Large intestine (tissue), 3 donors: ENCODE results near the gene CTNNBL1. TPM values are rescaled to one million over a fixed set of nuclear protein-coding genes. Genes with fewer than 3 reads are reported as not detected.
A peak's percentile ranks its signal among the peaks of the same experiment; 100 is the strongest.

ENCODE experiments used
- DNase-seq, 2 donors: peaks; one replicate each; pipeline versions ENCODE4 v3.0.0 to v3.0.0-alpha.2; 2013
- H3K27ac ChIP-seq: one replicate; pipeline ENCODE4 v1.5.1; 2013; ENCODE audit warnings: low read length
- H3K27me3 ChIP-seq: 2 replicates; pipeline ENCODE4 v1.6.1; 2013; ENCODE audit warnings: low read length; ENCODE audit not compliant: control insufficient read depth, insufficient read depth
- H3K36me3 ChIP-seq: 2 replicates; pipeline ENCODE4 v1.6.1; 2013; ENCODE audit warnings: low read length; ENCODE audit not compliant: control insufficient read depth, insufficient read depth
- H3K4me1 ChIP-seq: one replicate; pipeline ENCODE4 v1.6.1; 2013; ENCODE audit warnings: low read length; ENCODE audit not compliant: control insufficient read depth, insufficient read depth
- H3K4me3 ChIP-seq: one replicate; pipeline ENCODE4 v1.5.1; 2013; ENCODE audit warnings: low read length
- H3K9me3 ChIP-seq: one replicate; pipeline ENCODE4 v1.6.1; 2013; ENCODE audit warnings: mild to moderate bottlenecking, low read depth, low read length, moderate library complexity; ENCODE audit not compliant: control insufficient read depth
- WGBS: methylation state at CpG from one replicate; pipeline ENCODE4 v1.1.5; 2013; ENCODE audit warnings: low lambda C conversion rate; ENCODE audit not compliant: insufficient coverage; 5-methylcytosine and 5-hydroxymethylcytosine counted together
- polyA plus RNA-seq: library from polyadenylated mRNA; unstranded; fragments of 120-200 nt; gene quantifications from one replicate; pipeline ENCODE4 v1.2.1, GENCODE V29; 2013

The CTNNBL1 gene
- polyA plus RNA-seq, 1 donor = 40.1 TPM

DNA sequence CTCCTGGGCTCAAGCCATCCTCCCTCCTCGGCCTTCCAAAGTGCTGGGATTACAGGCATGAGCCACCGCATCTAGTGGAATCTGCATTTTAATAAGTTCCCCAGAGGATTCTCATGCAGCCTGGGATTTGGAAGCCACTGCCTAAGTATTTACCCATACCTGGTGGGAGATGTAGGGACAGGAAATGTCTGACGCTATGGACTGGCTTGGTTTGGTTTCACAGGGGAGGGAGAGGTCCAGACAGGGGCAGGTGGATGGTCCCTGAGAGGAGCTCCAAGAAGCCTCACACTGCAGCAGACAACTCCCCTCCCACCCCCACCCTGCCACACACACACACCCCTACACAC is 213.5 kb downstream of the CTNNBL1 start:
- 60% methylated on average over 1 of the region's 3 CpGs for WGBS
- H3K27ac ChIP-seq = no peak overlapping the region
- H3K4me3 ChIP-seq = no peak overlapping the region
- no peaks in the 10 kb centered on the region for H3K36me3 ChIP-seq
- H3K4me1 ChIP-seq = peaks cover 2% of the 10 kb centered on the region
- no peaks in the 10 kb centered on the region for H3K9me3 ChIP-seq
- DNase-seq = no peak
- peaks cover 53% of the 10 kb centered on the region for H3K27me3 ChIP-seq

DNA sequence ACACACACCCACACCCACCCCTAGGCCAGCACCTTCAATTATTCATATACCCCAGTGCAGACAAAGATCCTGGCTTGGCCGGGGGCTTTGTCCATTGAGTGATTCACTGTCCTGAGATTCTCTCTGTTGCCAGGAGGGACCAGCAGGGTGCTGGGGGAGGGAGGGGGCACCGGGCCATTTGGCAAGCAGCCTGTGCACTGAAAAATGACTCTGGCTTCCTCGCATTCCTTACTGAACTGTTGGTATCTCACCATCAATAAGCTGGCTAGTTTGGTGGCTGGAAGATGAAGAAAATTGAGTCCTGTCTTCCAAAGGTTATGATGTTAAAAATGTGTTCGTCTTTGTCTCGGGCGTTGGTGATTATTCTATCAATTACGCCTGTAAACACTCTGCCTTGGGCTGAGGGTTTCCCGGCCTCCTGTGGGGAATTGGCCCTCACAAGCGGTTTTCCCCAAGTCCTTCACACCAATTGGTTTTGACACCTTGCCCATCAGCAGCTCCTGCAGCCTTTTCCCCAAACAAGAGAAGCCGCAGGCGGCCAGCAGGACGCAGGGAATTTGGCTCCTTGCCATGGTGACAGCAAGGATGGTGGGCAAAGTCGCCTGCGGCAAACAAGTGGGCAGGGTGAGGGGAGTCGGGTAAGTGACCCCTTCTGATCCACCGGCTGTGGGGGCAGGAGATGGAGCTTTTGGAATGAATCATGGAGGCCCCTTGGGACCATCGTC is 214.0 kb downstream of the CTNNBL1 start:
- no peaks in the 10 kb centered on the region for H3K4me1 ChIP-seq
- H3K4me3 ChIP-seq = no peak overlapping the region
- no peaks in the 10 kb centered on the region for H3K36me3 ChIP-seq
- H3K27ac ChIP-seq = no peak overlapping the region
- WGBS = no CpG with 5 or more reads among the region's 17 CpGs
- peaks cover 54% of the 10 kb centered on the region for H3K27me3 ChIP-seq
- no peaks in the 10 kb centered on the region for H3K9me3 ChIP-seq
- no peak for DNase-seq

DNA sequence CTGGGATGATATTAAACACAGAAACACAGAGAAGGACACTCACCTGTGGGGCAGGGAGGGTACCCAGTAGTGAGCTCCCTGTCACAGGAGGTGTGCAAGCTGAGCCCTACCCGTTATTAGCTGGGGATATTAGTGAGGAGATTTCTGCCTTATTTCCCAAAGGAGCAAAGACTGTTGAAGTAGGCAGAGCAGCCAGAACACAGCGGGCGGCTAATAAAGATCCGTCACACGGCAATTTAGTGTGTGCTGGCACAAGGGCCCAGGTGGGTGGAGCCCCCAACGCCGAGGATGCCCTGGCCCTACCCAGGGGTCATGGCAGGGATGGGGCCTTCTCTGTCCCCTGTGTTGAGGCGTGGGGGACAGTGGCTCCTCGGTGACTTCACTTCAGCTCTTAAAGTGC is 217.4 kb downstream of the CTNNBL1 start:
- Histone ChIP-seq H3K9me3 (no peaks in the 10 kb centered on the region), H3K27ac (no peak overlapping the region), H3K27me3 (peaks cover 46% of the 10 kb centered on the region), H3K4me3 (no peak overlapping the region), H3K4me1 (peaks cover 12% of the 10 kb centered on the region), H3K36me3 (no peaks in the 10 kb centered on the region)
- no peak for DNase-seq
- no CpG with 5 or more reads among the region's 9 CpGs for WGBS

DNA sequence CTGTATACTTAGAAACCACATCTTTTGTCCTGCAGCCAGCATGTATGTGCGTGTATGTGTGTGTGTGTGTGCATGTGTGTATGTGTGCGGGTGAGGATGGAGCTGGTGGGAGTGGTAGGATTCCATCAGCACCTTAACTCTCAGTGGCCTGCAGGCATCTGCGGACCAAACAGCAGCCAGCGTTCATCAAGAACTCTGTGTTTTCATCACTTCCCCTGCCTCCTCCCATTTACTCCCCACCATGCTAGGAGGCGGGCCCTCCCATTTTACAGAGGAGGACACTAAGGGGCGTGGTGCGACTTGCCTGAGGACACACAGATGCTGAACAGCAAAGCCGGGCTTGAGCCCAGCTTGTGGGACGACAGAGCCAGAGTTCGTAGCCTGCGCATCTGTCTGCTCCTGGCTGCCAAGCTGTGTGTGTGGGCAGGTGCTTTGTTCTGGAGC is 218.0 kb downstream of the CTNNBL1 start:
- Histone ChIP-seq H3K27ac (no peak overlapping the region), H3K27me3 (peaks cover 43% of the 10 kb centered on the region), H3K4me1 (peaks cover 13% of the 10 kb centered on the region), H3K9me3 (no peaks in the 10 kb centered on the region), H3K4me3 (no peak overlapping the region), H3K36me3 (no peaks in the 10 kb centered on the region)
- WGBS = no CpG with 5 or more reads among the region's 11 CpGs
- peak in 1 of 2 donors; percentile 42 for DNase-seq

DNA sequence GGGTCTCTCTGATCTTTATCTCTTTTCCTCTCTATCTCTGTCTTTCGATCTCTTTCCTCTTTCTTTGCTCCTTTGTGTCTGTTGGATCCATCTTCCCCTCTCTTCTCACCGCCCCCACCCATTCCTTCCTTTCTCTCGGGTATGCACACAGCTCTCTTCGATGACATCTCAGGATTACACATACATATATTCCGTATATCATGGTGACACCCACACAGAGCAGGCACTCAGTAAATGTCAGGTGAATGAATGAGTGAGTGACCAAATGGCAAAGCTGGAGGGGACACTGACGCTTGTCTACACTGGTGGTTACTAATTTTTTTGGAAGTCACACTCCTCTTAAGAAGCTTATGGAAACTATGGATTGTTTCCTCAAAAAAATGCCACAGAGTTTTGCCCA is 219.0 kb downstream of the CTNNBL1 start:
- no peaks in the 10 kb centered on the region for H3K9me3 ChIP-seq
- H3K27me3 ChIP-seq = peaks cover 45% of the 10 kb centered on the region
- no peak overlapping the region for H3K27ac ChIP-seq
- H3K36me3 ChIP-seq = no peaks in the 10 kb centered on the region
- H3K4me1 ChIP-seq = peaks cover 13% of the 10 kb centered on the region
- no peak for DNase-seq
- WGBS = 82% methylated on average over 2 of the region's 6 CpGs
- H3K4me3 ChIP-seq = no peak overlapping the region

DNA sequence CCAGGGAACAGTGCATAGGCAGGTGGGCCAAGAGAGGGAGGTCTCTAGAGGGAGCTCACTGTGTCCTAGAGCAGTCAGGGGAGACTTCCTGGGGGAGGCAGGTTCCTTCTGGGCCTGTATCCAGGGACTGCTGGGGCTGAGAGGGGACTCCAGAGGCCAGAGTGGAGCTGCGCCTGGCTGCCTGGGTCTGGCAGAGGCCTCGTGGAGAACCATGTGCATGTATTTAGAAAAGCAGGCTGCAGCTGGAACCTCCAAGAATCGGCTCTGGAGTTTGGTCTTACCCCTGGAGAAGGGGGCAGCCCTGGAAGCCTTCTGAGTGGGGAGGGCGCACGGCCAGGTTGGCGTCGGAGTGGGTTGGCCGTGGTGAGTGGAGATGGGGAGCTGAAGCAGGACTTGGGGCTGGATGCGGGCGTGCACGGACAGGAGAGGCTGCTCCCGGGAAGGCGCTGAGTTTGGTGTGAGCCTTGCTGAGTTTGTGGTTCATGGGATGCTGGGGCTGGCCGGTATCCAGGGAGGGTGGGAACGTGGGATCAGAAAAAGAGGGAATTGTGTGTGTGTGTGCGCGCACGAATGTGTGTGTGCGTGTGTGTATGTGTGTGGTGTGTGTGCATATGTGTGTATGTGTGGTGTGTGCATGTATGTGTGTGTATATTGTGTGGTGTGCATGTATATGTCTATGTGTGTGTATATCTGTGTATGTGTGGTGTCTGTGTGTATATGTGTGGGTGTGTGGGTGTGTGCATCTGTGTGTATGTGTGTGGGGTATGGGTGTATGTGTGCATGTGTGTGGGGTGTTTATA is 219.9 kb downstream of the CTNNBL1 start:
- H3K4me3 ChIP-seq = no peak overlapping the region
- H3K27me3 ChIP-seq = peaks cover 42% of the 10 kb centered on the region
- no CpG with 5 or more reads among the region's 19 CpGs for WGBS
- H3K36me3 ChIP-seq = no peaks in the 10 kb centered on the region
- peaks cover 13% of the 10 kb centered on the region for H3K4me1 ChIP-seq
- DNase-seq = no peak
- no peaks in the 10 kb centered on the region for H3K9me3 ChIP-seq
- no peak overlapping the region for H3K27ac ChIP-seq

DNA sequence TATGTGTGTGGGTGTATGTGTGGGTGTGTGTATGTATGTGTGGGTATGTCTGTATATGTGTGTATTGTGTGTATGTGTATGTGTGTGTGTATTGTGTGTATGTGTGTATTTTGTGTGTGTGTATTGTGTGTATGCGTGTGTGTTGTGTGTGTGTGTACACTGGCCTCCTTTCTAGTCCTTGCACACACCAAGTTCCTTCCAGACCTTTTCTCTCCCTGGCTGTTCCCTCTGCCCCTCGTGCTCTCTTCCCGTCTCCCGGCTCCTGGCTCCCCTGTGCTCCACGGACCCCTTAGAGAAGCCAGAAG is 220.5 kb downstream of the CTNNBL1 start:
- no peak for DNase-seq
- Histone ChIP-seq H3K27me3 (peaks cover 42% of the 10 kb centered on the region), H3K27ac (no peak overlapping the region), H3K9me3 (no peaks in the 10 kb centered on the region), H3K4me1 (peaks cover 13% of the 10 kb centered on the region), H3K36me3 (no peaks in the 10 kb centered on the region), H3K4me3 (peak overlapping the region; percentile 36)
- no CpG with 5 or more reads among the region's 5 CpGs for WGBS

DNA sequence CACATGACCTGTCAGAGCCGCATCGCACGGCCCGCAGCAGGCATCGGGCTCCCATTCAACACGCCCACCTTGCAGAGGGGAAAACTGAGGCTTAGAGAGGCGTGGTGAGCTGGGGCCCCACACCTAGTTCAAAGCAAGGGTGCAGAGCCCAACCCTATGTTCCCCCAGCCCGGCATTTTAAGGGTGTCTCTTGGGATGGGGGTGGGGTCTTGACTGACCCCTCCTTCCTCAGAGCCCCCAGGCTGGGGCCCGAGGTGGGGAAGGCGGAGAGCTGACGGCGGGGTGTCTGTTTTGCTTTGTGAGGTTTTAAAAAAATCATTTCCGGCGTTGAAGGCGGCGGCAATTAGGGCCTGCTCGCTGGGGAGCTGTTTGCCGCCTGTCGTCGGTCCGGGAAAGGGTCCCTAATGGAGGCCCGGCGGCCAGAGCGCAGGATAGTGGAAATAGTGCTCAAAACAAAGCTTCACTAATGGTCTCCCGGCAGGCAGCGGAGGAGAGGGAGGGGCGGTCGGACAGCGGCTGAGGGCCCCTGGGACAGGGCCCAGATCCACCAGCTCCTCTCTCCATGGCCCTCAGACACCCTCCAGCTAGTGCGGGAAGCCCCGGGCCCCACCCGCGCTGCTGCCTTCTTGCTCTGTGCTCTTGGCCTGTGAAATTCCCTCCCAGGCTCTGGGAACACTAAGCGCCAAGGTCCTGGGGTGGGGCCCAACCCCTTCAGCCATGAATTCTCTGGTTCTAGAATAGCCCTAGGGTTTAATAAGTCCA is 221.0 kb downstream of the CTNNBL1 start:
- Histone ChIP-seq H3K27me3 (peaks cover 39% of the 10 kb centered on the region), H3K4me3 (peak overlapping the region; percentile 36), H3K27ac (peak overlapping the region; percentile 38), H3K36me3 (no peaks in the 10 kb centered on the region), H3K4me1 (peaks cover 13% of the 10 kb centered on the region), H3K9me3 (no peaks in the 10 kb centered on the region)
- DNase-seq = peak; percentile 41 to 82
- no CpG with 5 or more reads among the region's 34 CpGs for WGBS

DNA sequence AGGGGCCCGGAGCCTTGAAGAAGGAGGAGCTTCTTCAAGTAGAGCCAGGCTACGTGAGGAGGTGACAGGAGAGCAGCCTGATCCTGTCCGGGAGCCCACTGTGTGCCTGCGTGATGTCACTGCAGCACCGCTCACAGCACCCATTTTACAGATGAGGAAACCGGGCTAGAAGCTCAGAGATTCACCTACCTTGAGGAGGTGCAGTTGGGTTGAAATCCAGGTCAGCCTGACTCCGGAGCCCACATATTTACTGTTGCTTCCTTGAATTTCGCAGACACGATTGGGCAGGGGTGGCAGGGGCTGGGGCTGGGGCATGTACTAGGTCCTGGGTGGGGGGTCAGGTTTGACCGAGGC is 221.6 kb downstream of the CTNNBL1 start:
- peak overlapping the region; percentile 38 for H3K27ac ChIP-seq
- H3K4me1 ChIP-seq = peaks cover 13% of the 10 kb centered on the region
- peaks cover 39% of the 10 kb centered on the region for H3K27me3 ChIP-seq
- no peaks in the 10 kb centered on the region for H3K36me3 ChIP-seq
- 0% methylated on average over 1 of the region's 10 CpGs for WGBS
- H3K9me3 ChIP-seq = no peaks in the 10 kb centered on the region
- H3K4me3 ChIP-seq = peak overlapping the region; percentile 36
- DNase-seq = no peak

DNA sequence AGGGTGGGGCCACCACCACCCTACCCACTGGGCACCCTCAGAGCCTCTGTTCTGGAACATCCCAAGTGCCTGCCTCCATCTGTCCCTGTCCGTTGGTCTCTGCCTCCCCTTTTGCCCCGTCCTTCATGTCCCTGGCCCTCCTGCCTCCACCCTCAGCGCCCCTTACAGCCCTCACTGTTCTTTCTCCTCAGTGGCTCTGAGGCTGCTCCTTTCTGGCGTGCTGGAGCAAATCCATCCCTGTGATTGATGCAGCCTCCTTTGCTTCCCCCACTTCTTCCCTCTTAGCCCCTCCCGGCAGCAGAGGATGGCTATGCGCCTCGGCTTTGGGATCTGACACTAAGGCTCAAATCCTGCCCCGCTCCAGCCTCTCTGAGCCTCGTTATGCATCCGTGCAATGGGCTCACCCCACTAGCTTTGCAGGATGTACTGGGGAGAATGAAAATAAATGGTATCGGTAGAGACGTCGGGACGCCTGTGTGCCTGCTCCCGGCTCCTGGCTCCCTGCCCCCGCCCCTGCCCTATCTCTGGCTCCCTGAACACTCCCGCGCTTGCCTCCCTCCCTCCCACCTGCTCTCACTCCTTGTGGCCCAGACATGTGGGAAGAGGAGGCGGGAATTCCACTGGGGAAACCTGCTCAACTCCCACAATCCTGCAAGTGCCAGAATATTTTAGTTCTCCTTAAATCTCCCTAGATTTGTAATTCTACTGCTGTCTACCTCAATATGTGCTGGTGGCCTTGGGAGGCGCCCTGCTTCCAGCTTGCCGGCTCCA is 222.2 kb downstream of the CTNNBL1 start:
- H3K27me3 ChIP-seq = peaks cover 39% of the 10 kb centered on the region
- DNase-seq = peak in 1 of 2 donors; percentile 70
- no peaks in the 10 kb centered on the region for H3K9me3 ChIP-seq
- WGBS = 60% methylated on average over 2 of the region's 21 CpGs
- no peaks in the 10 kb centered on the region for H3K36me3 ChIP-seq
- H3K27ac ChIP-seq = no peak overlapping the region
- H3K4me3 ChIP-seq = no peak overlapping the region
- peaks cover 13% of the 10 kb centered on the region for H3K4me1 ChIP-seq
